RWPE2 (cell line): ENCODE measurements around the gene TBC1D10B.

Experiments
- ATAC-seq: fragments of 200-7000 bp; cut with Tn5 transposase; 3 replicates; pipeline ENCODE4 v1.9.1; 2021; ENCODE audit warnings: low read depth
- DNase-seq: peaks from one replicate; pipeline ENCODE4 v3.0.0-alpha.2; 2020; ENCODE audit warnings: low spot score
- H3K27ac ChIP-seq: fragments of 450-650 bp; 2 replicates; pipeline ENCODE4 v1.5.1; 2017; ENCODE audit warnings: mild to moderate bottlenecking; ENCODE audit not compliant: poor library complexity, severe bottlenecking
- H3K27me3 ChIP-seq: fragments of 250-450 bp; sonication (Bioruptor Pico); 2 replicates; pipeline ENCODE4 v1.5.1; 2021; ENCODE audit warnings: mild to moderate bottlenecking, moderate library complexity; ENCODE audit not compliant: insufficient read depth, poor library complexity, severe bottlenecking
- H3K36me3 ChIP-seq: fragments of 250-450 bp; sonication (Bioruptor Pico); 2 replicates; pipeline ENCODE4 v1.5.1; 2020; ENCODE audit warnings: low read depth, mild to moderate bottlenecking, moderate library complexity
- H3K4me1 ChIP-seq: fragments of 250-450 bp; sonication (Bioruptor Pico); 2 replicates; pipeline ENCODE4 v1.5.1; 2021; ENCODE audit warnings: mild to moderate bottlenecking, moderate library complexity; ENCODE audit not compliant: insufficient read depth, poor library complexity, severe bottlenecking
- H3K4me3 ChIP-seq: fragments of 250-450 bp; sonication (Bioruptor Pico); 2 replicates; pipeline ENCODE4 v1.5.1; 2021; ENCODE audit warnings: mild to moderate bottlenecking, moderate library complexity; ENCODE audit not compliant: severe bottlenecking
- H3K9me3 ChIP-seq: fragments of 250-450 bp; sonication (Bioruptor Pico); 2 replicates; pipeline ENCODE4 v1.5.1; 2021; ENCODE audit warnings: mild to moderate bottlenecking, moderate library complexity; ENCODE audit not compliant: severe bottlenecking
- TF ChIP-seq, protein P1 (sequence below): fragments of 450-650 bp; IDR thresholded peaks from one replicate; pipeline ENCODE4 v1.5.1; 2017; ENCODE audit warnings: mild to moderate bottlenecking, moderate library complexity; ENCODE audit not compliant: poor library complexity, severe bottlenecking

TBC1D10B gene

DNA sequence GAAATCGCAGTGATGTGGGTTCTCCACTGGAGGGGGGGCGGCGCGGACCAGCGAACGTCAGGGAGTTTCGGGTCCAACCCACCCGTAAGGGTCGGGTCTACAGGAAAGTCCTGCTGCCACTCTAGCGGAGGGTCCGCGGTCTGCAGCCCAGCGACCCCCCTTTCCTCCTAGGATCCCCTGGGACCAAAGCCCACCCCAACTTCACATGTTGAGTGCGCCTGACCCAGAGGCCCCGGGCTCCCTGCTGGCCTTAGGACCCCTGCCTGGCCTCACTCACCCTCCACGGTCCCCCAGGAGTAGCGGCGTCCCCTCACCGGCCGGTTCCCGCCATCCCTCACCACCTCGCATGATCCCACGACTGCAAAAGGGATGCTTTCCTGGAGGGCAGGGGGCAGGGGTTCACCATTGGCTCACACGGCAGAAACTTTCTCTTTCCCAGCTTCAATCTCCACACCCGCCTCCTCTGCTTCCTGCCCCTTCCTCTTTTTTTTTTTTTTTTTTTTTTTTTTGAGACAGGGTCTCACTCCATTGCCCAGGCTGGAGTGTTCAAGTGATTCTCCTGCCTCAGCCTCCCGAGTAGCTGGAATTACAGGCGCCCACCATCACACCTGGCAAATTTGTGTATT lies 9.0 kb upstream of the TBC1D10B start:
- no peaks in the 10 kb centered on the region for H3K9me3 ChIP-seq
- DNase-seq (no peak), ATAC-seq (no peak)
- no peaks in the 10 kb centered on the region for H3K36me3 ChIP-seq
- TF ChIP-seq, protein P1, sequence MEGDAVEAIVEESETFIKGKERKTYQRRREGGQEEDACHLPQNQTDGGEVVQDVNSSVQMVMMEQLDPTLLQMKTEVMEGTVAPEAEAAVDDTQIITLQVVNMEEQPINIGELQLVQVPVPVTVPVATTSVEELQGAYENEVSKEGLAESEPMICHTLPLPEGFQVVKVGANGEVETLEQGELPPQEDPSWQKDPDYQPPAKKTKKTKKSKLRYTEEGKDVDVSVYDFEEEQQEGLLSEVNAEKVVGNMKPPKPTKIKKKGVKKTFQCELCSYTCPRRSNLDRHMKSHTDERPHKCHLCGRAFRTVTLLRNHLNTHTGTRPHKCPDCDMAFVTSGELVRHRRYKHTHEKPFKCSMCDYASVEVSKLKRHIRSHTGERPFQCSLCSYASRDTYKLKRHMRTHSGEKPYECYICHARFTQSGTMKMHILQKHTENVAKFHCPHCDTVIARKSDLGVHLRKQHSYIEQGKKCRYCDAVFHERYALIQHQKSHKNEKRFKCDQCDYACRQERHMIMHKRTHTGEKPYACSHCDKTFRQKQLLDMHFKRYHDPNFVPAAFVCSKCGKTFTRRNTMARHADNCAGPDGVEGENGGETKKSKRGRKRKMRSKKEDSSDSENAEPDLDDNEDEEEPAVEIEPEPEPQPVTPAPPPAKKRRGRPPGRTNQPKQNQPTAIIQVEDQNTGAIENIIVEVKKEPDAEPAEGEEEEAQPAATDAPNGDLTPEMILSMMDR, result no peak
- H3K27me3 ChIP-seq, result no peaks in the 10 kb centered on the region
- peaks cover 4% of the 10 kb centered on the region for H3K4me1 ChIP-seq
- peak overlapping the region; percentile 59 for H3K4me3 ChIP-seq
- peak overlapping the region; percentile 91 for H3K27ac ChIP-seq

- Histone ChIP-seq H3K9me3 (no peaks in the 10 kb centered on the region), H3K36me3 (no peaks in the 10 kb centered on the region), H3K27ac (peak overlapping the region; percentile 91), H3K4me3 (peak overlapping the region; percentile 59), H3K27me3 (no peaks in the 10 kb centered on the region), H3K4me1 (peaks cover 4% of the 10 kb centered on the region)
- peak; percentile 97 for DNase-seq
- ATAC-seq, result peak; percentile 91
- TF ChIP-seq, protein P1, result peak; percentile 7
Measured at GRCh38 chr16:30378236-30379157, 8.2 kb upstream of the TBC1D10B start.

- Histone ChIP-seq H3K36me3 (no peaks in the 10 kb centered on the region), H3K9me3 (no peaks in the 10 kb centered on the region), H3K4me3 (peak overlapping the region; percentile 59), H3K27me3 (no peaks in the 10 kb centered on the region), H3K4me1 (peaks cover 4% of the 10 kb centered on the region), H3K27ac (peak overlapping the region; percentile 91)
- TF ChIP-seq, protein P1, result no peak
- peak; percentile 43 for ATAC-seq
- DNase-seq, result peak; percentile 90
Measured at GRCh38 chr16:30377812-30378235, 7.5 kb upstream of the TBC1D10B start.

- Histone ChIP-seq H3K27ac (peak overlapping the region; percentile 91), H3K4me3 (peak overlapping the region; percentile 59), H3K36me3 (no peaks in the 10 kb centered on the region), H3K9me3 (no peaks in the 10 kb centered on the region), H3K4me1 (peaks cover 4% of the 10 kb centered on the region), H3K27me3 (no peaks in the 10 kb centered on the region)
- TF ChIP-seq, protein P1, result no peak
- no peak; the same call in 2 of the 3 replicates for ATAC-seq
- DNase-seq, result no peak
Measured at GRCh38 chr16:30377050-30377811, 6.9 kb upstream of the TBC1D10B start.
